Nephron (organoid): ENCODE data around the gene NCBP2.

Experiments used
- H3K27ac Mint-ChIP-seq, 3 experiments: 2 replicates each; pipeline ENCODE4 v1.8.0; 2020; ENCODE audit warnings: mixed read lengths in 3 of 3, mild to moderate bottlenecking in 2 of 3, moderate library complexity in 1 of 3
- H3K27me3 Mint-ChIP-seq: 2 replicates; pipeline ENCODE4 v1.8.0; 2021; ENCODE audit warnings: low read depth, mild to moderate bottlenecking, moderate library complexity, mixed read lengths
- H3K36me3 Mint-ChIP-seq: 2 replicates; pipeline ENCODE4 v1.8.0; 2020; ENCODE audit warnings: low read depth, mixed read lengths
- H3K4me1 Mint-ChIP-seq: 2 replicates; pipeline ENCODE4 v1.8.0; 2020; ENCODE audit warnings: mixed read lengths
- H3K4me3 Mint-ChIP-seq, 3 experiments: 2 replicates each; pipeline ENCODE4 v1.8.0; 2020; ENCODE audit warnings: mild to moderate bottlenecking in 3 of 3, mixed read lengths in 3 of 3, moderate library complexity in 2 of 3
- H3K9me3 Mint-ChIP-seq: 2 replicates; pipeline ENCODE4 v1.8.0; 2020; ENCODE audit warnings: mixed read lengths
- CTCF ChIP-seq, 3 experiments: fragments of 200-600 bp; sonication (generic); IDR thresholded peaks; one replicate each; pipeline ENCODE4 v1.5.0; 2021; ENCODE audit warnings: antibody characterized with exemption in 3 of 3; ENCODE audit not compliant: unreplicated experiment in 3 of 3

NCBP2 gene

DNA sequence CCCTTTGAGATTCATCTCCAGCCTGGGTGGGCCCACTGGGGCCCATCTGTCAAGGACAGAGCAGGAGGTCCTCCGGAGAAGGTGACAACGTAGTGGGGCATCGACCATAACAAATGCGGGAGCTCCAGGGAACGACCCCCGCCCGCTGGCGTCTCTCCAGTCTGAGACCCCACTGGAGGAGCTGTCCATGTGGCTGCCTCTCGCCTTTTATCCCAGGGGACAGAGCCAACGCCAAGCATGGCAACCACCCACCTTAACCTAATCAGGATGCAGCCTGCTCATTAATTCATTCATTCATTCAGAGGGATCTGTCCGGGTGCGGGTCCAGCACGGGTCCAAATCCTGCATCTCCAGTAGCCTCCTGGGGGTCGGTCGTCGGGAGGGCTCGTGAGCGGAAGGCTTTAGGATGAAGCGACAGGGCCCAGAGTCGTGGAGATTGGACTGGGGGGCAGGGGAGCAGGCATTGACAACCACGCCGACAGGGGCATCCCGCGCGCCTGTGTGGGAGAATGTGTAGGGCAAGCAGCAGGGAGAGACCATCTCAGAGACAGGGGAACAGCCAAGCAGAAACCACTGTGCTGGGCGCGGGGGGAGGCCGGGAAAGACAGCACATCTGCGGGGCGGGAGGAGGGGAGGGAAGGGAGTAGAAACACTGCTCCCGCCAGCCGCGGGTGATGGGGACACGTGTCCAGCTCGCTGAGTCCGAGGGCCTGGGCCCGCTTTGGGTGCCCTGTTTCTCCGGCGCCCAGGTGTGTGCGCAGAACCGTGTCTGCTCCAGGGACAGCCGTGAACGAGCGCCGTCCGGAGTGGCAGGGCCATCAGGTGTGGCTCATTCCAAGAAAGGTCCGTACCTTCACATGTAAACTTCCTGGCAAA lies 24.4 kb upstream of the NCBP2 start:
- Mint-ChIP-seq H3K9me3 (no peaks in the 10 kb centered on the region), H3K4me1 (no peaks in the 10 kb centered on the region), H3K27me3 (peaks cover 56% of the 10 kb centered on the region), H3K36me3 (no peaks in the 10 kb centered on the region), H3K4me3 (peak overlapping the region; percentile 71 to 80 (median 72)), H3K27ac (no peak overlapping the region)
- TF ChIP-seq CTCF (IDR thresholded peaks at IDR 0.05; ENCODE audit: unreplicated experiment in 3 of 3) = no peak

GRCh38 chr3:196965804-196966173 lies 23.5 kb upstream of the NCBP2 start:
- Mint-ChIP-seq H3K9me3 (no peaks in the 10 kb centered on the region), H3K4me1 (no peaks in the 10 kb centered on the region), H3K4me3 (no peak overlapping the region), H3K27ac (no peak overlapping the region), H3K36me3 (no peaks in the 10 kb centered on the region), H3K27me3 (peaks cover 59% of the 10 kb centered on the region)
- TF ChIP-seq CTCF (IDR thresholded peaks at IDR 0.05; ENCODE audit: unreplicated experiment in 3 of 3) = no peak

DNA sequence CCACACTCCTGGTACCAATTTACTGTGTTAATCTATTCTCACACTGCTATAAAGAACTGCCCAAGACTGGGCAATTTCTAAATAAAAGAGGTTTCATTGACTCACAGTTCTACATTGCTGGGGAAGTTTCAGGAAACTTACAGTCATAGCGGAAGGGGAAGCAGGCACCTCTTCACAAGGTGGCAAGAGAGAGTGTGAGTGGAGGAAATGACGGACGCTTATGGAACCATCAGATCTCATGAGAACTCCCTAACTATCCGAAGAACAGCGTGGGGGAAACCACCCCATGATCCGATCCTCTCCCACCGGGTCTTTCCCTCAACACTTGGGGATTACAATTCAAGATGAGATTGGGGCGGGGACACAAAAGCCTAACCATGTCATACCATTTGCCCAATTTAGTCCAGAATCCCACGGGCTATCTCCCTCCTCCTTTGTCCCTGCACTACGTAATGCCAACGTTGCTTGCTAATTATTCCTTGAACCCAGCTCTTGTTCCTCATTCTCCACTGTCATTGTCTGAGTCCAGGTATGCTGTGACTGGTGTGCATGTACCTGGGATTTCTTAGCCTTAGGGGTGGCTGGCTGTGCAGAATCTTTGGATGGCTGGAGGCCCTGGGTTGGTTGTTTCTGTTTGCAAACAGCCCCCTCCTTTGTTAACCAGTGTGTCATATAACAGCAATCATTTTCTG lies 22.9 kb upstream of the NCBP2 start:
- Mint-ChIP-seq H3K4me1 (no peaks in the 10 kb centered on the region), H3K36me3 (no peaks in the 10 kb centered on the region), H3K9me3 (no peaks in the 10 kb centered on the region), H3K27me3 (peaks cover 54% of the 10 kb centered on the region), H3K4me3 (peak overlapping the region in 1 of 3 experiments; percentile 22), H3K27ac (no peak overlapping the region)
- no peak for TF ChIP-seq CTCF (IDR thresholded peaks at IDR 0.05; ENCODE audit: unreplicated experiment in 3 of 3)

- H3K36me3 Mint-ChIP-seq = no peaks in the 10 kb centered on the region
- no peak for TF ChIP-seq CTCF (IDR thresholded peaks at IDR 0.05; ENCODE audit: unreplicated experiment in 3 of 3)
- no peaks in the 10 kb centered on the region for H3K9me3 Mint-ChIP-seq
- no peak overlapping the region for H3K27ac Mint-ChIP-seq
- H3K4me1 Mint-ChIP-seq = no peaks in the 10 kb centered on the region
- H3K27me3 Mint-ChIP-seq = peaks cover 51% of the 10 kb centered on the region
- no peak overlapping the region for H3K4me3 Mint-ChIP-seq
Measured at GRCh38 chr3:196963631-196963953, 21.3 kb upstream of the NCBP2 start.

DNA sequence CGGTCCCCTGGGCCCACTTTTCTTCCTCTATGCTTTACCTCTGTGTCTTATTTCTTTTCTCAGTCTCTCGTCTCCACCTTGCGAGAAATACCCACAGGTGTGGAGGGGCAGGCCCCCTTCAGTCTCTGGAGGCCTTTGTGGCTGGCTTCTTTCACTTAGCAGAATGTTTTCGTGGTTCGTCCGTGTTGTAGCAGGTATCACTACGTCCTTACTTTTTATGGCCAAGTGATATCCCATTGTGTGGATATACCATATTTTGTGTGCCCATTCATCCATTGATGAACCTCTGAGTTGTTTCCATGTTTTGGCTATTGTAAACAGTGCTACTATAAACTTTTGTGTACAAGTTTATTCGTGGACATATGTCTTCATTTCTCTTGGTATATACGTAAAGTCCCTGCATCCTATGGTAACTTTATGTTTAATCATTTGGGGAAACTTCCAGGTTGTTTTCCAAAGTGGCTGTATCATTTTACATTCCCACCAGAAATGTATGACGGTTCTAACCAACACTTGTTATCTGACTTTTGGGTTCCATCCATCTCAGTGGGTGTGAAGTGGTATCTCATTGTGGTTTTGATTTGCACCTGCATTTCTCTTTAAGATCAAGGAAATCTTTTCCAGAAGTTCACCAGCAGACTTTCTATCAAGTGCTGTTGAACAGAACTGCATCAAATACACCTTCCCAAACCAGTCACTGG lies 20.8 kb upstream of the NCBP2 start:
- Mint-ChIP-seq H3K27ac (no peak overlapping the region), H3K27me3 (peaks cover 49% of the 10 kb centered on the region), H3K36me3 (no peaks in the 10 kb centered on the region), H3K4me1 (no peaks in the 10 kb centered on the region), H3K9me3 (no peaks in the 10 kb centered on the region), H3K4me3 (no peak overlapping the region)
- TF ChIP-seq CTCF (IDR thresholded peaks at IDR 0.05; ENCODE audit: unreplicated experiment in 3 of 3) = no peak
